CD14-positive monocyte (primary cell): ENCODE results near the gene TSPYL2. TPM values are rescaled to one million over a fixed set of nuclear protein-coding genes. Genes with fewer than 3 reads are reported as not detected.

ENCODE experiments used
- DNase-seq, 3 donors: peaks; one replicate each; pipeline ENCODE4 v3.0.0-alpha.2; 2011 to 2022
- H2AFZ ChIP-seq: 2 replicates; pipeline ENCODE4 v1.6.0; 2012; ENCODE audit warnings: mild to moderate bottlenecking, low read depth, low read length, inconsistent platforms; ENCODE audit not compliant: insufficient read depth, poor library complexity, severe bottlenecking
- H3K27ac ChIP-seq, 2 donors: 1 replicate in 1 of 2; 2 replicates in 1 of 2; pipeline ENCODE4 v1.5.1; 2012 to 2013; ENCODE audit warnings: low read length in 2 of 2, control low read depth in 1 of 2, inconsistent platforms in 1 of 2, low read depth in 1 of 2, mild to moderate bottlenecking in 1 of 2
- H3K27me3 ChIP-seq, 2 donors: one replicate each; pipeline versions ENCODE4 v1.6.0 to v1.6.1; 2011 to 2013; ENCODE audit warnings: low read length in 2 of 2; ENCODE audit not compliant: control insufficient read depth in 2 of 2, insufficient read depth in 2 of 2
- H3K36me3 ChIP-seq, 2 donors: replicated peaks in 1 of 2; 1 replicate in 1 of 2; 2 replicates in 1 of 2; pipeline versions ENCODE4 v1.5.1 to v1.6.1; 2012 to 2013; ENCODE audit warnings: low read length in 2 of 2, control low read depth in 1 of 2, inconsistent platforms in 1 of 2, mild to moderate bottlenecking in 1 of 2; ENCODE audit not compliant: insufficient read depth in 2 of 2, control insufficient read depth in 1 of 2
- H3K4me1 ChIP-seq, 2 donors: 1 replicate in 1 of 2; 2 replicates in 1 of 2; pipeline versions ENCODE4 v1.5.1 to v1.6.1; 2012 to 2013; ENCODE audit warnings: low read length in 2 of 2, control low read depth in 1 of 2, inconsistent platforms in 1 of 2, mild to moderate bottlenecking in 1 of 2, moderate library complexity in 1 of 2; ENCODE audit not compliant: insufficient read depth in 2 of 2, control insufficient read depth in 1 of 2
- H3K4me2 ChIP-seq: replicated peaks from 2 replicates; pipeline ENCODE3; 2012; ENCODE audit warnings: low read length, moderate library complexity, mild to moderate bottlenecking; ENCODE audit not compliant: poor library complexity, severe bottlenecking; ENCODE audit errors: extremely low read depth
- H3K4me3 ChIP-seq, 3 experiments: fragments of 200-600 bp in 1 of 3; sonication (generic) in 1 of 3; replicated peaks in 1 of 3; 1 replicate in 2 of 3; 2 replicates in 1 of 3; pipeline ENCODE4 v1.5.1; 2011 to 2013; ENCODE audit warnings: low read length in 3 of 3, mild to moderate bottlenecking in 3 of 3, control low read depth in 2 of 3, low read depth in 2 of 3, inconsistent platforms in 1 of 3, moderate library complexity in 1 of 3
- H3K79me2 ChIP-seq: 2 replicates; pipeline ENCODE4 v1.6.0; 2012; ENCODE audit warnings: mild to moderate bottlenecking, control low read depth, inconsistent platforms, low read length, moderate library complexity; ENCODE audit not compliant: insufficient read depth
- H3K9ac ChIP-seq: 2 replicates; pipeline ENCODE4 v1.6.0; 2017; ENCODE audit warnings: low read length, mild to moderate bottlenecking; ENCODE audit not compliant: insufficient read depth, poor library complexity, severe bottlenecking
- H3K9me3 ChIP-seq, 2 donors: replicated peaks in 1 of 2; 1 replicate in 1 of 2; 2 replicates in 1 of 2; pipeline versions ENCODE4 v1.5.1 to v1.6.1; 2012 to 2013; ENCODE audit warnings: low read length in 2 of 2, control low read depth in 1 of 2; ENCODE audit not compliant: control insufficient read depth in 1 of 2, insufficient read depth in 1 of 2
- H4K20me1 ChIP-seq: 2 replicates; pipeline ENCODE4 v1.6.0; 2012; ENCODE audit warnings: mild to moderate bottlenecking, low read length, control low read depth, moderate library complexity; ENCODE audit not compliant: insufficient read depth
- H3K27ac Mint-ChIP-seq, 7 donors: one replicate each; pipeline ENCODE4 v1.8.0; 2020; ENCODE audit warnings: mild to moderate bottlenecking in 7 of 7, mixed read lengths in 7 of 7, moderate library complexity in 6 of 7, inconsistent platforms in 2 of 7
- H3K27me3 Mint-ChIP-seq, 3 donors: one replicate each; pipeline ENCODE4 v1.8.0; 2021 to 2022; ENCODE audit warnings: low read depth in 3 of 3, mild to moderate bottlenecking in 3 of 3, mixed read lengths in 3 of 3, moderate library complexity in 3 of 3, inconsistent platforms in 1 of 3
- H3K36me3 Mint-ChIP-seq, 2 donors: one replicate each; pipeline ENCODE4 v1.8.0; 2020; ENCODE audit warnings: mixed read lengths in 2 of 2, inconsistent platforms in 1 of 2, mild to moderate bottlenecking in 1 of 2
- H3K4me1 Mint-ChIP-seq: one replicate; pipeline ENCODE4 v1.8.0; 2020; ENCODE audit warnings: mild to moderate bottlenecking, mixed read lengths
- H3K4me3 Mint-ChIP-seq, 2 donors: one replicate each; pipeline ENCODE4 v1.8.0; 2020; ENCODE audit warnings: mild to moderate bottlenecking in 2 of 2, mixed read lengths in 2 of 2, moderate library complexity in 1 of 2
- H3K9me3 Mint-ChIP-seq, 7 donors: one replicate each; pipeline ENCODE4 v1.8.0; 2020 to 2022; ENCODE audit warnings: mixed read lengths in 7 of 7, mild to moderate bottlenecking in 6 of 7, moderate library complexity in 6 of 7, inconsistent platforms in 2 of 7
- CTCF ChIP-seq: fragments of 200-600 bp; IDR thresholded peaks from one replicate; pipeline ENCODE4 v1.8.0; 2022; ENCODE audit warnings: antibody characterized with exemption, mild to moderate bottlenecking
- WGBS: methylation state at CpG from one replicate; pipeline ENCODE4 v1.1.5; 2013; ENCODE audit warnings: missing lambda C conversion rate; ENCODE audit not compliant: insufficient coverage; 5-methylcytosine and 5-hydroxymethylcytosine counted together
- intact Hi-C, 2 donors: fragments of 100-400 bp; cut with micrococcal nuclease; formaldehyde crosslinking; loops; one replicate each; pipeline versions ENCODE4 v1.15.0 to v1.15.1; 2023
- polyA plus RNA-seq, 3 donors: library from polyadenylated mRNA; depleted of rRNA in 1 of 3; unstranded in 2 of 3; stranded (reverse) in 1 of 3; fragments of 300-500 nt in 2 of 3; fragments of >200 nt in 1 of 3; fragmentation: Illumina TruSeq in 2 of 3; gene quantifications; 1 replicate in 2 of 3; 2 replicates in 1 of 3; pipeline ENCODE4 v1.2.3, GENCODE V29; 2012 to 2021

The TSPYL2 gene
- polyA plus RNA-seq, 3 donors: 0.33 to 29.4 (median 0.40) TPM

DNA sequence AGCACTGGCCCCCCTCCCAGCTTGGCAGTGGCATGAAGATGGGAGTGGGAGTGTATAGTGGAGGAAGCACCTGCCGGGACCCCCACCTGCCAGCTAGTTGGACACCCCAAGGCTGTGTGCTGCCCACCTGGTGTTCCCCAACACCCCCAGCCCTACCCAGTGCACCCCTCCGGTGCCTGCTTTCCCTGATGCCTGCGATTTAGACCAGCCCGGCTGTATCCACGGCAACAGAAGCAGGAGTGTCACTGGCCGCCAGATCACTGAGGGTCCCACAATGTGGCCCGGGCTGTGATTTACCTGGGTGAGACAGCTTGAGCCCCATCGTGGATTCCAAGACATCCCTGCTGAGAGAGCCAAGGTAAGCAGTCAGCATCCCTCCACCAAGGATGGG, 33.0 kb upstream of the TSPYL2 start:
- no peak overlapping the region for H3K4me2 ChIP-seq
- H3K27ac Mint-ChIP-seq: no peak overlapping the region

DNA sequence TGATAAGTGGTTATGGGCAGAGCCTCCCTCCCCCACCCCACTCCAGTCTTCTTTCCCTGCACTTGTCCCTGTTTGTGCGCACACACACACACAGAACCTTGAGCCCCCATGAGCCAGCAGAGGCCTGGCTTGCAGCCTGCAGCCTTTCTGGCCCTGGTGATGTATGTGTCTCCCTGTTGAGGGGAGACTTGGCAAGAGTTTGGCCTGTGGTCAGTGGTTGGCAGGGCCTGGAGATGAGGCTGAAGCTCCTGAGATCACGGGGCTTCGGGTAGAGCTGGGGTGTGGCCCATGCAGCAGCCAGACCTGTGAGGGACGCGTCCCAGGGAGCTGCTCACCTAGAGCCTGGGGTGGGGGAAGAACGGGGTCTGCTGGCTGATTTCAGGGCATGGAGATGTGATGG, 31.3 kb upstream of the TSPYL2 start:
- Mint-ChIP-seq H3K27ac (no peak overlapping the region), H3K36me3 (no peaks in the 10 kb centered on the region), H3K9me3 (peaks cover 0 to 5% (median 0%) of the 10 kb centered on the region in 7 donors), H3K27me3 (peaks cover 0 to 12% (median 11%) of the 10 kb centered on the region in 3 donors), H3K4me1 (peaks cover 7% of the 10 kb centered on the region), H3K4me3 (no peak overlapping the region)
- Histone ChIP-seq H4K20me1 (no peaks in the 10 kb centered on the region), H3K27ac (no peak overlapping the region), H2AFZ (no peak overlapping the region), H3K79me2 (no peaks in the 10 kb centered on the region), H3K9me3 (no peaks in the 10 kb centered on the region), H3K4me3 (no peak overlapping the region), H3K4me2 (no peak overlapping the region), H3K9ac (no peak overlapping the region), H3K36me3 (no peaks in the 10 kb centered on the region), H3K4me1 (peaks cover 4 to 6% of the 10 kb centered on the region in 2 donors), H3K27me3 (peaks cover 0 to 6% of the 10 kb centered on the region in 2 donors)
- no peak for DNase-seq
- no peak for TF ChIP-seq CTCF
- 83% methylated on average over 1 of the region's 6 CpGs for WGBS
- intact Hi-C loops: no loop called here

More for the DNA sequence above, 33.0 kb upstream of the TSPYL2 start:
- Mint-ChIP-seq H3K27me3 (peaks cover 2 to 17% (median 11%) of the 10 kb centered on the region in 3 donors), H3K4me3 (peak overlapping the region in 1 of 2 donors; percentile 20), H3K9me3 (peaks cover 0 to 5% (median 0%) of the 10 kb centered on the region in 7 donors), H3K36me3 (no peaks in the 10 kb centered on the region), H3K4me1 (peaks cover 7% of the 10 kb centered on the region)
- no peak for TF ChIP-seq CTCF
- peaks cover 4 to 6% of the 10 kb centered on the region in 2 donors for H3K4me1 ChIP-seq
- H2AFZ ChIP-seq: no peak overlapping the region
- 26% methylated on average over 6 of the region's 8 CpGs for WGBS
- H3K79me2 ChIP-seq: no peaks in the 10 kb centered on the region
- intact Hi-C loops: no loop called here
- no peak overlapping the region for H3K27ac ChIP-seq
- no peaks in the 10 kb centered on the region for H3K36me3 ChIP-seq
- no peaks in the 10 kb centered on the region for H4K20me1 ChIP-seq
- H3K27me3 ChIP-seq: peaks cover 3 to 6% of the 10 kb centered on the region in 2 donors
- no peak for DNase-seq
- no peak overlapping the region for H3K4me3 ChIP-seq
- no peak overlapping the region for H3K9ac ChIP-seq
- H3K9me3 ChIP-seq: no peaks in the 10 kb centered on the region
